ENCODE data around the gene ZNF512B. TPM values are rescaled to one million over a fixed set of nuclear protein-coding genes. Genes with fewer than 3 reads are reported as not detected.
"Not testable (repeated sequence)": the region's sequence is repeated elsewhere in the genome, so short reads cannot be mapped to it uniquely, and the experiment has no call there.

Gene ZNF512B
- total RNA-seq, 1 donor = 24.8 TPM

DNA sequence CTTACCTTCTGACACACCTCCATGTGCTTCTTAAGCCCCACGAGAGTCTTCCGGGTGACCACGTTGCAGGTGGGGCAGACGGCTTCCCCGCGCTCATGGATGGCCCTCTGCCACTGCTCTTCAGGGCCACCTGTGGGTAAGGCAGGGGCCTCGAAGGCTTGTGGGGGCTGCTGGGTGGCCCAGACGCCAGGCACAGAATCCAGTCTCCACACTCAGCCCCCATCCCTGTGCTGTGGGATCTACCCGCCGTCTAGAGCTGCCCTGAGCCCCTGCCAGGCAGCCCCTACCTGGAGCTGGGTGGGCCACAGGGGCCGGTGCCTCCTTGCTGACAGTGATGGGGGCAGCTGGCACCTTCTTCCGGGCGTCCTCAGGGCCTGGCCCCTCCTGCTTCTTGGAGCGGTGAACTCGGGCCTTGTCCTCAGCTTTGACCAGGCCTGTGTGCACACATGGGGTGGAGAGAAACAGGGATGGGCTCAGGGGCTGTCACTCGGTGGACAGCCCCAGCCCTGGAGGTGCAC is 5.9 kb downstream of the ZNF512B start:
- no peak for DNase-seq (ENCODE audit: low read depth in 2 of 3, low spot score in 2 of 3)

DNA sequence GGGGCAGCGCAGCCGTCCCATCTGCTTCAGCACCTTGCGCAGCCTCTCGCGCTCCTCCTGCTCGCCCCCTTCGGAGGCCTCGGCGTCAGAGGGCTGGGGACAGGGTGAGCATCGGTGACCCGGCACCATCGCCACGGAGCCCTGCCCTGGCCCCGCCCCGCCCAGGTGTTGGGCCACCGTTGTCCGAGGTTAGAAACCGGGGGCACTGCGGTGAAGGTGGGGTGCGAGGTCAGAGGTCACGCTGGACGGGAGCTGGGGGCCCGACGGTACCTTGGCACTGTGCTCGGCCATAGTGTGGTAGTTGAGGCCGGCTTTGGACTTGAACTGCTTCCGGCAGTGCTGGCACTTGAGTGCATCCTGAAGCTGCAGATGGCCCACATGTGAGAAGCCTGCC is 6.4 kb downstream of the ZNF512B start:
- DNase-seq (ENCODE audit: low read depth in 2 of 3, low spot score in 2 of 3) = no peak

DNA sequence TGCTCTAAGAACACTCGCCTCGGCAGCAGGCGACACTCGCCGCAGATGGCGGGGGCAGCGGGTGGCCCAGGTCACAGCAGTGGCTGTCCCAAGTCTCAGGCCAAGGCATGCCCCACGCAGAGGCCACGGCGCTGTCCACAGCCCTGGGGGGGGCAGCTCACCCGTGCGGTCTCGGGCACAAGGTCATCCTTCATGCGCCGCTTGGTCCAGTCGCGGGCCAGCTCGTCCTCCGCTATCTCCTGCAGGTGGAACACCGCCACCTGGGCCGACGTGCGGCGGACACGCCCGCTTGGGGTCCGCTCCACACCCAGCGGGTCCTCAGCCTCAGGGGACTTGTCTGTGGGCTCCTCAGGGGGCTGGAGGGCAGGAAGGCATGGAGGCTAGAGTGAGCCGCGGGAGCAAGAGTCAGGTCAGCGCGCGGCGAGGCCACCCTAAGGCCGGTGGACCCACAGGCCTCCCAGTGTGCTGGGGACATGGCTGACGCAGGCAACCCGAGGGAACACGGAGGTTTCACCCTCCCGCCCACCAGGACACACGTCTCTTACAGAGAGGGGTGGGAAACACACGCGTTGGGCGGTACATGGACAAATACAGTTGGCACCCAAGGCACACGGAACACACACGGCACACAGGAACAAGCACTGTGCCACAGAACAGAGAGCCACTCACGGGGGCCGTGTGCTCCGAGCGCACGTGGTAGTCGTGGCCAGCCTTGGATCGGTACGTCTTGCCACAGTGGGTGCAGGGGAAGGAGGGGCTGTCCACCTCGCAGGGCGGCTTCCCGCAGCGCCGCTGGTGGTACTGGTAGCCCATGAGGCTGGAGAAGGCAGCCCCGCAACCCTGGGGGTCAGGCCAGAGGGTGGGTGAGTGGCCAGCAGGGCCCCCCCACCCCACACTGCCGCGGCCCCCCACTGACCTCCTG is 7.0 kb downstream of the ZNF512B start:
- no peak for DNase-seq (ENCODE audit: low read depth in 2 of 3, low spot score in 2 of 3)

DNA sequence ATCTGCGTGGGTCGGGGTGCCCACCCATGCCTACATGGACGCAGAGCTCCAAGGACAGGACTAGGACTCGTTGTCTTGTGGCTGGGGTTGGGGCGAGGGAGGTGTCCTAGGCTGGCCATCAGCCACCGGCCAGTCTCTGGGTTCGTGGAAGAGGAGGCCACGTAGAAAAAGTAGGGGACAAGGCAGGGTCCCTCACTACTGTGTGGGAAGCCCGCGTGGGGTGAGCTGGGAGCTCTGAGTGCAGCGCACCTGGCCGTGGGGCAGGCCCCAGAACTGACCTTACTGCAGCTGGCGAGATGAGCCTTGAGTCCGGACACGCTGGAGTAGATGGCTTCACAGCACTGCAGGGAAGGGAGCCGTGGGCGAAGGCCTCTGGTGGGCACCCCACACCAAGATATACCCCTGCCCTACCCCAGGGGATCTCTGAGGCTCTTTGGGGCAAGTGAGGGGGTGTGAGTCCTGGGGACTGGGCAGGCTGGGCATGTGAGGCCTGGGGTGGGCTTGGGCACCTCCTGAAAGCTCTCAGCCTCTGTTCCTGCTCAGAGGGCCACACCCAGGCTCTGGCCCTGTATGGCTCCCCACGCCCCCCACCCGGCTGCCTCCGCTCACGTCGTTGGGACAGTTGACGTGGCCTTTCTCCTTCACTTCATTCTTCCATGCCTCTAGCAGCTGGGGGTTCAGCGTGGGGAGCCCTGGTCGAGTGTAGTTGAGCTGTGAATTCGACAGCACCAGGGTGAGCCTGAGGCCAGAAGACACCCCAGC is 7.9 kb downstream of the ZNF512B start:
- no peak for DNase-seq (ENCODE audit: low read depth in 2 of 3, low spot score in 2 of 3)

DNA sequence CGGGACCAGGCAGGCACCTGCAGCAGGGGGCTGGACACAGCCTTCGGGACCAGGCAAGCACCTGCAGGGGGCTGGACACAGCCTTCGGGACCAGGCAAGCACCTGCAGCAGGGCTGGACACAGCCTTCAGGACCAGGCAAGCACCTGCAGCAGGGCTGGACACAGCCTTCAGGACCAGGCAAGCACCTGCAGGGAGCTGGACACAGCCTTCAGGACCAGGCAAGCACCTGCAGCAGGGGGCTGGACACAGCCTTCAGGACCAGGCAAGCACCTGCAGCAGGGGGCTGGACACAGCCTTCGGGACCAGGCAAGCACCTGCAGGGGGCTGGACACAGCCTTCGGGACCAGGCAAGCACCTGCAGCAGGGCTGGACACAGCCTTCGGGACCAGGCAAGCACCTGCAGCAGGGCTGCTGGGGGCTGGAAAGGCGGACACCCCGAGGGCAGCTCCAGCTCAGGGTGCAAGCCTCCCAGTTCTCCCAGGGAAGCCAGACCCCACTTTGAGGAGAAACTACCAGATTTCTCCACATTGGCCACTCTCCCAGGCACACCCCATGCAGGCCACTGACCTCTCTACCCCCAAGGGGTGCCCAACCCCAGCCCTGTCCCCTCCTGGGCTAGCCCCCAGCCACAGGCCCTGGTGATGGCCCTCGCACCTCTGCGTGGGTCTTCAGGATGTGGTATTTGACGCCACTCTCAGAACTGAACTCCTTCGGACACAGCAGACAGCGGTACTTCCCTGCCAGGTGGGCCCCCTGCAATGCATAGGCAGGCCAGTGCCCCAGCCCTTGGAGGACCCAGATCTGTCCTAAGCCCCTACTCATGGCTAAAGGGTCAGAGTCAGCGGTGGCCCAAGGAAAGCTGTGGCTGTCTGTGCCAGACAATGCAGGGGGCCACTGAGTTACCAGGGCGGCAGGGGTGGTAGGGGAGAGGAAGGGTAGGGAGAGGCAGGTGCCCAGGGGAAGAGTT is 8.8 kb downstream of the ZNF512B start:
- DNase-seq (ENCODE audit: low read depth in 2 of 3, low spot score in 2 of 3) = not testable (repeated sequence)

DNA sequence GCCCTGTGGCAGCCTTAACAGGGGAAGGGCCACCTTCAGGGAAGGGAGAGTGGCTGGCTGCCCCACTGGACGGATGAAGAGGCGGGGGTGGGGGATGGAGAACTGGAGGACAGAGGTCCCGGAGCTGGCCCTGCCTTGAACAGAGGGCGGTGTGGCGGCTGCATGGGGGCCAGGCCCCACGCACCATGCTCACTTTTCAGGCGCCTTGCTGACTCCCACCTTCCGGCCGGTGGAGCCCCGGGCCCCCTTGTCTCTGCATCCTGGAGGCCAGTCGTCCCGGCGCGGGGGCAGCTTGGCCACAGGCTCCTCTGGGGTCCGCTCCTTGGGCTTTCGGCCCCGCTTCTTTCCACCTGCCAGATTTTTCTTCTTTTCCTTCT is 10.0 kb downstream of the ZNF512B start:
- no peak for DNase-seq (ENCODE audit: low read depth in 2 of 3, low spot score in 2 of 3)

DNA sequence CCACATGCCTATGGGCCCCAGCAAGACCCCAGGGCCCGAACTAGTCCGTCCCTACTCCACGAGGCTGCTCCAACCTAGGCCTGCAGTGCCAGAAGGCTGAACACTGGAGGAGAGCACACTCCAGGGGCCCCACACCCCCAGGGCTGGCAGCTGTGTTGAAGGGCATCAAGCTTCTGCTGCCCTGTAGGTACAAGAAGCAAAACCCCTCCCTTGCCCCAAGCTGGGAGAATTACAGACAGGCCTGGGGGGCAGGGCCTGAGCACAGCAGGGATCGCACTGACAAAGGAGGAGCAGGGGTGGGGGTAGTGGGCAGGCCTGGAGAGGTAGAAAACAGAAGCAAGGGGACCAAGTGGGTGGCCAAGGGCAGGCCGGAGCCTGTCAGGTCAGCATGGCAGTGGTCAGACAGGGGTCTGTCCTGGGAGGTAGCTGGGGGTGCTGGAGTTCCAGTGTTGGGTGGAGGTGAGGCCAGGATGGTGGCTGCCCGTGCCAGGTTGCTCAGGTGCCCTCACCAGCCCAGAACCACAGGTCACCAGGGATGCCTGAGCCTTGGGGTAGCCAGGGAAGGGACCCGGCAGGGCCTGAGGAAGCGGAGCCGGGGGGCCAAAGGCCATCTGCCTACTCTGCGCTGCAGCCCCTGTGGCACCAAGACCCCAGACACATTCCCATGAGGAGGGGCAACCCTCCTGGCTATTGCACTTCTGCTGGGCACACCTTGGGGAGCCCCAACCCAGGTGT is 10.6 kb downstream of the ZNF512B start:
- no peak for DNase-seq (ENCODE audit: low read depth in 2 of 3, low spot score in 2 of 3)

DNA sequence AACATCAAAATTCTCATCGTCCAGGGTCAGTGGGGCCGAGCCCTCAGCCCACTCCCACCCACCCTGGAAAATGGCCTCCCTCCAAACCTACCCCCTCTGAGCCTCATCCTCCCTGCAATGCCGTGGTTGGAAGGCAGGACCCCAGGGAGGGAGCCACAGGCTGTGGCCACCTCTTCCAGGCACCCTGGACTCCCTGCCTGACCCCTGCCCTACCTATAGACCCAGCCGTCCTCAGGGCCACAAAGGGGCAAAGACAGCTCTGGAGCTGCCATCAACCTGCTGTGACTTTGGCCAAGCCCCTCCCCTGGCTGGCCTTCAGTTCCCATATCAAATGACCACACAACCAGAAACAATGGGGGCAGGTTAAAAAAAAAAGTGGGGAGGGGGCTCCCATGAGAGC is 11.3 kb downstream of the ZNF512B start:
- no peak for DNase-seq (ENCODE audit: low read depth in 2 of 3, low spot score in 2 of 3)

DNA sequence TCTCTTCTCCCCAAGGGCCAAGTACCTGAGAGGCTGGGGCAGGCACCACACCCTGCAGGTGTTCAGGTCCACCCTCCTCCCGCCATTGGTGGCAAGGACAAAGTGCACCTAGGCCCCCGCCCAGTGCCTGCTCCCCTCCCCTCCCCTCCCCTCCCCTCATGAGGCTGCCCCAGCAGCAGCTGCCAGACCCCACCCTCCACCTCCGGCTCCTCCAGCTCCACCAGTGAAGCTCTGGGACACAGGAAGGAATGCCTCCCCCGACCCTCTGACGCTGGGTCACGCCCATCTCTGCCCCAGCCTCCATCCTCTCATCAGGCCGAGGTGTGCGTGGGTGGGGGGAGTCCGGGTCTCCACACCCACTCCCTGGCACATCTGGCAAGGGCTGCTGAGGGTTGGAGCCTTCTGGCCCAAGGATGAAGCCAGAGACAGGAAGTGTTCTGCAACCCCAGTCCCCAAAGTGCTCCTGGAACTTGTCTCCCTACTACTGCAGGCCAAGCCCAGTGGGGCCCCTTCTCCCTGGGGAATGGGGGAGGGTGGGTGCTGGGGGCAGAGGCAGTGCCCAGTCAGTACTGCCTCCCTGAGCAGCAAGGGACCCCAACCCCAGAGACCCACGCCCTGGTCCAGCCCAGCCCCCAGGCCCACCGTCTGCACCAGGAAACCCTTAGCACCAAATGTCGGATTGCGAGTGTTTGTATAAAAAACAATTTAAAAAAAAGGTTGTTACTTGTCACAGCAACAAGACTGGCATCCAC is 11.9 kb downstream of the ZNF512B start:
- DNase-seq (ENCODE audit: low read depth in 2 of 3, low spot score in 2 of 3) = no peak

DNA sequence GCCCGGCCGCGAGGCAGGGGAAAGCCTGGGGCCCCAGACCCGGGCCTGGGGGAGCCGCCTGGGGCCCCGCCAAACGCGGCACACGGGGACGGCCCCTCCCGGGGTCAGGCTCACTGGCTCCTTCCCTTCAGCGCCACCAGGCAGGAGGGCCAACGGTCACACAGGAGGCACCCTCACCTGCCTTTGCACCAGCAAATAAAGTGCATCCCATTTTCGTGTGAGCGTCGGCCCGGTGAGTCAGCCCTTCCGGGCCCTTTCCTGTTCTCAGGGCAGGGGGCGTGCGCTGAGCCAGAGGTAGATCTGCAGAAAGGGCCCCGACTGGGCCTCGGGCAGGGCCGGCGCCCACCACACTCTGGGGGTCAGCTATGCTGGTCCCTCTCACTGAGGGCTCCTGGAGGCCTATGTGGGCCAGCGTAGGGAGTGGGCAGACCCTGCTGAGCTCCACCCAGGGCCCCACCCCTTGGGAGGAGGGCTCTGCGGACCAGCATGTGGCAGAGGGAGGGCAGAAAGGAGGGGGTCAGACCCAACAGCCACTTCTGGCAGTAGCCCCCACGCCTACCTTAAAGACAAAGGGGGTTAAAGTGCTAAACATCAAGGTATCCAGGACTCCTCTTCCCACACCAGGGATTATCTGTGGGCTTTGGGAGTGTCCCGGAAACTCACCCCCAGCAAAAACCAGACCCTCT is 12.6 kb downstream of the ZNF512B start:
- DNase-seq (ENCODE audit: low read depth in 2 of 3, low spot score in 2 of 3) = peak in 2 of 3 donors; percentile 76 to 86

DNA sequence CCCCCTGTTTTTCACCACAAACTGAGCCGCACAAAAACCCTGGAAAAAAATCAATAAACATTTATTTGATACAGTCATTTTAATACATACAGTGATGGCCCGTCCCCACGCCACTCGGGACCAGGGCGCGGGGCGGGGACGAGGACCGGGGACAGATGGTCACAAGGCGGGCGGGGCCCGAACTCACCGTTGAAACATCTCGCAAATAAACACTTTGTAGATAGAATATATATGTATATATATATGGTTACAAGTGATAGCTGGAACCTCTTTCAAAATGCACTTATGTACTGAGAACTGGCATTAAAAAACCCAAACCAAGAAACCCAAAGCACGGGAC is 13.1 kb downstream of the ZNF512B start:
- DNase-seq (ENCODE audit: low read depth in 2 of 3, low spot score in 2 of 3) = no peak

DNA sequence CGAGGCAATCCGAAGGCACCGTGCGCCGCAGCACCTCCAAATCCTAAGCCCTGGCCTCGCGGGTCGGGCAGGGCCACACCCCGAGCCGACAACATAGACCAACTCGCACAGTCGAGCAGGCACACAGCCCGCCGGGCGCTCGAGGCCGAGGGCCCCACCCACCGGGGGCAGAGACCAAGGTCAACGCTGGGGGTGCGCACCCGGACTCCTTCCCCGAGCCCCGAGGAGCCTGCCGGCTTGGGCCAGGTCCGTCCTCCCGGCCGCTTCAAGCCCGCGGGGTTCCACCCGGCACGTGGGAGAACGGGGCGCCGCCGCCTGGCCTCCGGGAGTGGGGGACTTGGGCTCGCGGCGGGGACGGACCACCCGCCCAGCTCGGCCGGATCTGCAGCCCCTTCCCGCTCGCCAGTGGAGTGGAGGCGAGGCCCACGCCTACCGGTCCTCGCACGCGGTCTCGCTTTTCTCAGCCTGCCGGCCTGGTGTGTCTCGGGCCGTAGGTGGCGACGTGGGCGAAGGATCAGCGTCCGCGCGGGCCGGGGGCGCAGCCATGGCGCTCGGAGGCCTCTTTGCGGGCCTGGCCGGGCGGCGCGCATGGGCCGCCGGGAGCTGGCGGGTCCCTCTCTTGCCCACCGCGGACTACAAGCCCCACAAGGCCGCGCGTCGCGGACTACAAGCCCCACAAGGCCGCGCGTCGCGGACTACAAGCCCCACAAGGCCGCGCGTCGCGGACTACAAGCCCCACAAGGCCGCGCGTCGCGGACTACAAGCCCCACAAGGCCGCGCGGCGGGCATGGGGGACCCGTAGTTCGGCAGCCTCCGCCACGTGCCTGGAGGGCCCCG is 13.7 kb downstream of the ZNF512B start, which contains the start of gene UCKL1:
Gene UCKL1 (minus strand): TSS at position 590 of the 837 bp plus-strand sequence. CDS start 44 bp downstream, at position 546.
- peak in 2 of 3 donors; percentile 90 for DNase-seq (ENCODE audit: low read depth in 2 of 3, low spot score in 2 of 3)

DNA sequence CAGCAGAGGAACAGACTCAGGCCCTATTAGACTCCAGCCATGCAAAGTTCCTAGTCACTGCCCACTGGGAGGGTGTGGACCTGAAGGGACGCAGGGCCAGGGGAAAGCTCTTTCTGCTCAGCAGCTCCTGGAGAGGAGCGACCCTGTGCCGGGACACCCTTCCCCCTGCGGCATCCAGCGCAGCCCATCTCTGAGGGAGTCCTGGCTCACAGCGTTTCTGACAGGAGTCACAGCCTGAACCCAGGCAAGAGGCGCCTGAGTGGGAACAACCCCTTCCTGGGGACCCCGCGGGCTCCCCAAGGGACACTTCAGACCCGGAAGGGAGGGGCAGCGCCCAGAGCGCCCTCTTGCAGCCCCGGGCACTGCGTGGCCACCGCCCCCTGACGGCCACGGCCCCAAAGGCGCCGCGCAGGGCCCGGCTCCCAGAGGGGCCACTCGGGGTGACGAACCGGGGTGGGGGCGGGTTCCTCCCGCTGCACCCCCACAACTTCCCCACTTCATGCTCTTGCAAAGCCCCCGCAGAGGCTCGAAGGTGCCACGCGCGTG is 14.4 kb downstream of the ZNF512B start:
- DNase-seq (ENCODE audit: low read depth in 2 of 3, low spot score in 2 of 3) = peak in 1 of 3 donors; percentile 39

DNA sequence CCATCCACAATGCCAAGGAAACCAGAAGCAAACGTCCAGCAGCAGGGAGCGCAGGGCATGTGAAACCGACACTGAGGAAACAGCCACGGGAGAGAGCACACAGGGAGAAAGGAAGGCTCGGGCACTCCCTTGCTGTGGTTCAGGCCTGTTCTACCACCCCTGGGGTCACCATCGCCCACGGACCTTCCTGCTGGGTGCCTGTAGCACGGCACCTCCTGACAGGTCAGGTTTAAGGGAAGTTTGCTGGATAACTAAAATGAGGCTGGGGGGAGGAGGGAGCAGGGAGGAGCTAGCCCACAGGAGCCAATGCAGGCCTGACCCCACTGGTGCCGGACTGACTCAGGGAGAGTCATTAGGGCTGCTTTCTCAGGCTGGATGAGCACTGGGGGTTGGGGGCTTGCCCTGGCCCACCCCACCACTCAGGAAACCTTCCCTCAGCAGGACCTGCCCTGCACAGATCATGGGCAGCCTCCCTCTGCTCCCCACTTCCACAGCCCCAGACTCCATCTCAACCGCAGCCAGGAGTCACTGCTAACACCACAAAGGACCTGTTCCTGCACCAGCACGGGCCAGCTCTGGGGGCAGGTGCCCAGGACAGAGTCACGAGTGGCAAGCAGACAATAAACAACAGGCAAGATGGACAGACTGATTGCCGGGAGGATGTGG is 15.8 kb downstream of the ZNF512B start:
- DNase-seq (ENCODE audit: low read depth in 2 of 3, low spot score in 2 of 3) = no peak

DNA sequence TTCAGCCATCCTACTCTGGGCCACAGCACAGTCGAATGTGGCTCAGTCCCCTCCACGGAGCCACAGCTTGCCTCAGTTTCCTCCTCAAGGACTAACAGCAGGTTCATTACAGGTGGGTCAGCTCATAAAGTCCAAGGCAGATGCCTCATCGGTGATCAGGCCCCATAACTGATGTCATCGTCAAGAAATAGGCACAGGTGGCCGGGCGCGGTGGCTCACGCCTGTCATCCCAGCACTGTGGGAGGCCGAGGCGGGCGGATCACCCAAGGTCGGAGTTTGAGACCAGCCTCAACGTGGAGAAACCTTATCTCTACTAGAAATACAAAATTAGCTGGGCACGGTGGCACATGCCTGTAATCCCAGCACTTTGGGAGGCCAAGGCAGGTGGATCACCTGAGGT is 17.0 kb downstream of the ZNF512B start:
- no peak for DNase-seq (ENCODE audit: low read depth in 2 of 3, low spot score in 2 of 3)

DNA sequence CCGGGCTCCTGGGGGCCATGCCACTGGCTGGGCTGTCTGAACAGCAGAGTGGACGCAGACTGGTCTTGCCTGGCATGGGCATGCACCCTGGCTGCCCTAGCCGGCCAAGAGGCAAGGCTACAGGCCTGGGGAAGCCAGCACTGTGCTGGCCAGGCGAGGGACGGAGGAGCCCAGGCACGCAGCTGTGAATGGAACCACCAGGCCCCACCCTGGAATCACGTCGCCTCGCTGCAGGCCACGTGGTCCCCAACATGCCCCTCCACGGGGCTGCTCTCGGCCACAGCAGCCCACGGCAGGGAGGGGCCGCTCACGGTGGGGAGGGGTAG is 17.6 kb downstream of the ZNF512B start:
- DNase-seq (ENCODE audit: low read depth in 2 of 3, low spot score in 2 of 3) = no peak

Data from hematopoietic multipotent progenitor cell (in vitro differentiated cells).